HG03103 (cell line): ENCODE results near the gene SMYD3.

Source experiments
- ATAC-seq: cut with Tn5 transposase; IDR thresholded peaks from one replicate; pipeline ENCODE4 v1.9.1; 2021; ENCODE audit warnings: low read depth; ENCODE audit not compliant: unreplicated experiment

Gene SMYD3

DNA sequence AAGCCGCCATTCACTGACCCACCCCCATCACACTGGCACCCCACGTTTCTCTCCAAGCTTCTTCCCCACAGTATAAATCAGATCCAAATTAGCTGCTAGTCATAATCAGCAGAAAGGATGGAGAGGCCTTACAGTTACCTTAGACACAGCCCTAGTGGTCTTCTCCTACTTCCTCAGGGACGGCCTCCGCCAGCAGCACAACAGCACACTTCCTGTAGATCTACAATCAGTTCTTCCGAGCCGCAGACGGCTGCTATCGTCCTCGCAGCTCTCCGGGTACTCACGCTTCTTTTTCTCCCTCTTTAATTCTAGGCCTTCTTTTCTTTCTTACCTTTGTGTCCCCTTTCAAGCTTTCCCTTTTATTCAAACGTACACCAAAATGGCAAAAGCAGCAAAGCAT lies 313.5 kb downstream of the SMYD3 start:
- no peak for ATAC-seq

DNA sequence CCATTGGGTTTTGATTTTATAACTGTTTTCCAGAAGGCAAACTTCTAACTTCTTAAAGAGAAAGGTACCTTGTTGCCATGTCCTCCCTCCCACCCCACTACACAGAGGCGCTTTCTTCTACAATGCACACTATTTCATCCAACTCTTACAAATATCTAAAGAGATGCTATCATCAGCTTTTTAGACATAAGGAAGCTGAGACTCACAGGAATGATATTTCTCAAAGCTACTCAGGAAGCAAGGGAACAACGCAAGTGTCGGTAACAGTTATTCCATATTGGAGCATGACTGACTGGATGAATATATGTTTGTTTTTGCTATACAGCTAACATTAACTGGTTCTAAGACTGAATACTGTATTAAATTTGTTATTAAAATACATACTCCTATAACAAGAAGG lies 318.0 kb downstream of the SMYD3 start:
- ATAC-seq = no peak

DNA sequence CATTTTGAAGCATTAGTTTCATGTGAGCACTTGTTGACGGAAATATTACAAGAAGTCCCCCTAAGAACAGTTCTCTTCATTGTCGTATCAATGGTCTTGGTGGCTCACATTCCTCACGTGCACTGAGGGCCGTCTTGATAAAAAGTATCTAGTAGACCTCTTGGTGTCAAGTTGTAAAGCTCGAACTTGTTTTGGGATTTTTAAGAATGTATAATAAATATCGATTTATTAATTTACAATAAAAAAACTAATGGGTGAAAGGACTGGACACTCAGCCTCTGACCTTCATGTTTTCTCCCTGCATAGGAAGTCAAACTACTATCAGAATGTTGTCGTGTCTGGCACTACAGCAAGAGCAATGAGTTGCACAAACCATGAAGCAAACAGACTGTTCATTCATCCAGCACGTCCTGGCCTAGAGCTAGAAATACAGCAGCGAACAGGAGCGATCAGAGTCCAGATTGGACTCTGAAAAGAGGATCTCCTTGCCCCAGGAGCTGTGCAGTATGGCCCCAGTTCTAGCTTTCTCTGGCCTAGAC lies 319.2 kb downstream of the SMYD3 start:
- ATAC-seq = no peak

DNA sequence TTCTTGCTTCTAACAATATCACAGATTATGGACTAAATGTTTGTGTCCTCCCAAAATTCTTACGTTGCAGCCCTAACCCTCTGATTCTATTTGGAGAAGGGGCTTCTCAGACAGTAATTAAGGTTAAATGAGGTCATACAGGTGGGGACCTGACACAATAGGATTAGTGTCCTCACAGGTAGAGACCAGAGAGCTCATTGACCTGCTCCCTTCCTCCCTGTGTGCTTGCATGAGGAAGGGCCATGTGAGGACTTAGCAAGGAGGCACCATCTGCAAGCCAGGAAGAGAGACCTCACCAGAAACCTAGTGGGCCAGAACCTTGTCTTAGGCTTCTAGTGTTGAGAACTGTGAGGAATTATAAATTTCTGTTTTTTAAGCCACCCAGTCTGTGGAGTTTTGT lies 322.6 kb downstream of the SMYD3 start:
- ATAC-seq = no peak

DNA sequence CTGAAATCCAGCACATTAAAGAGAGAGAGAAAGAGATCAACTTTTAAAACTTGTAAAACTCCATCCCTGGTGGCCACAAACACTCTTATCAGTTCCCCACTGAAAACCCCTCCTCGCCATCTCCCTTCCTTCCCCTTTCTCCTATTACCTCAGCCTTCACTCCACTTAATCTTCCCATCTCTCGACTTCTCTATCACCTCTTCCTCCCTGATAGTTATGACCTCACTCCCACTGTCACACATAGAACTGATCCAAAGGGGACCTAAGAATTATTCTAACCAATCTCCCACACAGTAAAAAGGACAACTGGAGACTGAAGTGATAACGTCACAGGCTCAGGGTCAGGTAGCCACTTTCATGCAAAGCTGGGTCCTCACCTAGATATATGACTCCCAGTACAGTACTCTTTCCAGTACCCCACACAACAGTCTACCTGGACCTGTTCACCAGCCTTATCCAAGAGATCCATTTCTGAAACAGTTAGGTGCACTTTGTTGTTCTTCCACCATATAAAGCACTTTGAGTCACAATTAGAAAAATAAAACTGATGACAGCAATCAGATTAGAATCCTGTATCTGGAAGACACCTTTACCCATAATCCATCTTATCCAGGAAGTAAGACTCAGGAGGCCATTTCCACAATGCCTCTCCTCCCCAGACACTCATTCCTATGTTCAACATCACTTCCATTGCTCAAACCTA lies 324.8 kb downstream of the SMYD3 start:
- ATAC-seq = no peak

DNA sequence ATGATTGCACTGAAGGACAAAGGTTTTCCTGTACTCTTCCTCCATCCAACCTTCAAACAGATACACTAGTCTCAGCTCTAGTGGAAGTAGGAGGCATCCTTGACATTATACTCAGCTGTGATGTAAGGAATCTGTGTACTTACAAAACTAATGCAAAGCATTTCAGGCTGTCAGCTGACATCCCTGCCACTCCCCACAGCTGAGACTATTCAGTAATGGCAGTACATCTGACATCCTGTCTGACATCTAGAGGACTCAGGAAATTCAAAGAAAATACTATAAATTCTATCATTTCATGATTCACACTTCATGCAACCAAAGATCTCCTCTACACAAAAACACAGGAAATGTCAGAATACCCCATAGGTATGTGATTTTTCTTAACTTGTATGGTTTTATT lies 325.8 kb downstream of the SMYD3 start:
- no peak for ATAC-seq

DNA sequence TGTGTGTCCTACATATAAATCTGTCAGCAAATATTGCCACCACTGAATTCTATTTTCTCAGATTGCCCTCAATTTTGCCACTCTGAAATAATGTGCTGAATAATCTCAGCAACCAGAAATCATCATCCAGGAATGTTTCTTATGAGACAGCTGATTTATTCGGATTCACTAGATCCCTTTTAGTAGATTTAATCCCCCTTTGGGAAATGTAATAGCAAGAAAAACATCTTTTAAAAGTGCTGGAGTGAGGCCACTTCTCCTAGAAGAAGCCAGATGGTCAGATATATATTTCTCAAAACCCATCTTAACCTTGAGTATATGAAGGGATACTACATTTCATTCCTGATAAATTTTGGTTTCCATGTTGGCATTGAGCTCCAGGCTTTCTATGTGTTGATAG lies 327.7 kb downstream of the SMYD3 start:
- no peak for ATAC-seq

DNA sequence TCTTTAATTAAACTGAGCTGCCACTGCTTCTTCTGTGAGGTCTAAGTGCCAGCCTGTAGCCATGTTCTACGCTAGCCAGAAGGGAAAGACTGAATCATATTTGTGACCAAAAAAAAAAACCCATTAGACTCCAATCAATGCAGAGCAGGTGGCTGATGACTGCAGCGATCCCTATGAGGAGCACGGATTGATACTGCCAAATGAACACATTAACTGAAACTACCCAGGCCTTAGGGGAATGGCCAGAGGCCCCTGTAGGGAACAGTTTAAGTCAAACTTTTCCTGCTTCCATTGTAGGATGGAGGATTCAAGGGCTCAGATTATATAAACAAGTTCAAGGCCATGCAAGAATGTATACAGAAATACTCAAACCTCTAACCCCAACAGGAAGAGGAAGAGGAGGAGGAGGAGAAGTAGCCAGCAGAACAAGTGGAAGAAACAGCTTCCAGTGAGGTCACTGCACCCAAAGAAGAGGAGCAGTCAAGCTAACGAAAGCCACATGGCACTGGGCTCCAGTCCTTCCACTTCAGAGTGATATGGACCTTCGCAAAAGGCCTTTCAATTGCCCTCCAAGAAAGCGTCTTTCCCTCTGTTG lies 328.3 kb downstream of the SMYD3 start:
- no peak for ATAC-seq

DNA sequence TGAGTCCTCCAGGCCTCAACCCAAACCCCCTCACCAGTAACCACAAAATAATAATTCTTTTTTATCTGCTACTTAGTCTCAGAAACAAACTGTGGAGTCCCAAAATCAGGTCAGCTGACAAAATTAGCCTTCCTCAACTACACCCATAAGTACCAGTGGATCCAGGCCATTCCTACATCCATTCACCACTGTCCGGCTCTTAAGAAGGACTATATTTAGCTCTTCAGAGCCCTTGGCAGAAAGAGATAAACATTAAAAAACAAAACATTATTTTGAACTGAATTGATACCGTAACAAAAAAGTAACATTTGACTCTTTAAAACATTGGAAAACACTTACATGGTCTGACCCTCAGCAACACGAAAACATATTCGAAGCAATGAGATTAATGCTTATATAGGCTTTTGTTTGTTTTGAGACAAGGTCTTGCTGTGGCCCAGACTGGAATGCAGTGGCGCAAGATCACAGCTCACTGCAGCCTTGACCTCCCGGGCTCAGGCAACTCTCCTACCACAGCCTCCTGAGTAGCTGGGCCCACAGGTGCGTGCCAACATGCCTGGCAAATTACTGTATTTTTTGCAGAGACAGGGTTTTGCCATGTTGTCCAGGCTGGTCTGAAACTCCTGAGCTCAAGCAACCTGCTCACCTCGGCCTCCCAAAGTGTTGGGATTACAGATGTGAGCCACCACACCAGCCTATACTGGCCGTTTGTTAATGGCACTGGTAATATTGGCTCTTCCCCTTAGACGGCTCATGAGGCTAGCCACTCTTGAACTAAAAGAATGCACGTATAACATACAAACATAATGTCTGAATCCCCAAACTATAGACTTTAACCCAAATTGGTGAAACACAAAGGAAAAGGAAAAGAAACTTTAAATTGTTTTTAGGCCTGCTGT lies 330.7 kb downstream of the SMYD3 start:
- no peak for ATAC-seq

DNA sequence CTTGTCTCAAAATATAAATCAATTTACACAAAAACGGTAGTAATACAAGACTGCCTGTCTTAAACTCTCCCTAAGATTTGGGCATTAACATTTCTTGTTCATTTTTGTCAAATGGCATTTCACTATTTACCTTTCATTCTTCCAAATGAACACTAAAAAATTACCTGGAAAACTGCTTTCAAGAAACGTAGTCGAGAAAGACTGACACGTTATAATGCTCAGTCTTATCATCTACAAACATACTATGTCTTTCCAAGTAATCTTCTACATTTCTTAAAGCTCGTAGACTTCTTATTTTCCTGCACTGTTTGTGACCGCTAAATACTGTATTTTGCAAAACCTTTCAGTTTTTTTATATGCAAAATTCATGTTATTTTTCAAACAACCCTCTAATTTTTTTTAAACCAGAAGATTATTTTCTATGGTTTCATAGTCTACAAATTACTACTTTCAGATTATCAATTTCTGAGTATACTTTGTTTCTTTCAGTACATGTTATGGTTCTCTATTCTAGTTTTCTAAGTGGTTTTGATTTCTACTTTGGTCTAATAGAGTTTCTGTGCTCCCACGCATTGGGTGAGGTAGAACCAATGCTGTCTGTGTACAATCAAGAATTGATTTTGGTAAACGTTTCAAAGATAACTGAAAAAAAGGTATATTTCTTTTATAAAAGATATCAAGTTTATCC lies 336.4 kb downstream of the SMYD3 start:
- no peak for ATAC-seq

DNA sequence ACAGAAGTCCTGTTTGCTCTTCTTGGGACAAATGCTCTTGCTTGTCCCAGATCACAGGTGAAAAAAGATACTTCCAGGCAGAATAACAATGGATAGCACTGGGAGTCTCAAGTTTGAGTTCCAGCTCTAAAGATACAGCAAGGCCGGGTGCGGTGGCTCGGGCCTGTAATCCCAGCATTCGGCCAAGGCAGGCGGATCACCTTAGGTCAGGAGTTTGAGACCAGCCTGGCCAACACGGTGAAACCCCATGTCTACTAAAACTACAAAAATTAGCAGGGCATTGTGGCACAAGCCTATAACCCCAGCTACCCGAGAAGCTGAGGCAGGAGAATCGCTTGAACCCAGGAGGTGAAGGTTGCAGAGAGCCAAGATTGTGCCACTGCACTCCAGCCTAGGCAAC lies 337.6 kb downstream of the SMYD3 start:
- ATAC-seq = no peak

DNA sequence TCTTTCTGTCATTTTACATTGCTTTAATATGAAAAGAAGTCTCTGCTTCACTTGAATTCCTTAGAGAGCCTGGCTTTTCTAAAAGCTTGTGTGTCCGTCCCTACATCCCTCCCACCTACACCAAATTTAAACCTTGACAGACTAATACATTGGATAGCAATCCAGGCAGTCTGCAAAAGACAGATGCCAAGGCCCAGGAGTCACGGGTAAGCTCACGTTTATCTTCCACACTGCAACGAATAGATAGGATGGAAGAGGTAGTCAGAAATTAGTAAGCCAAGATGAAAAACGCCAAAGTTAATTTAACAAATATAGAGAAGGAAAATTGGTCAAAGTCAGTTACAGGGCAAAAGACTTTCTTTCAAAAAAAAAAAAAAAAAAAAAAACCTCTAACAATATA lies 338.1 kb downstream of the SMYD3 start:
- no peak for ATAC-seq

DNA sequence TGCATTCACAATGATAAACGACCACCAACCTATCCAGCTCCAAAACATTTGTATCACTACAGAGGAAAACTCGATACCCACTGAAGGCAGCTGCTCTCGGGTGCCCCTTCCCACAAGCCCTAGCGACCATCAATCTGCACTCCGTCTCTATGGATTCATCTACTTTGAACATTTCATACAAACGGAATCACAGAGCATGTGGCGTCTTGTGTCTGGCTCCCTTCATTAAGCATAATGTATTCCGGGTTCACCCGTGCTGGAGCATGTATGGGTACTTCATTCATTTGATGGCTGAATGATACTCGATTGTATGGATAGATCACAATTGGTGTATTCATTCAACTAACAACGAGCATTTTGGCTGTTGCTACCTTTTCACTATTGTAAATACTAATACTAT lies 340.2 kb downstream of the SMYD3 start:
- ATAC-seq = no peak

DNA sequence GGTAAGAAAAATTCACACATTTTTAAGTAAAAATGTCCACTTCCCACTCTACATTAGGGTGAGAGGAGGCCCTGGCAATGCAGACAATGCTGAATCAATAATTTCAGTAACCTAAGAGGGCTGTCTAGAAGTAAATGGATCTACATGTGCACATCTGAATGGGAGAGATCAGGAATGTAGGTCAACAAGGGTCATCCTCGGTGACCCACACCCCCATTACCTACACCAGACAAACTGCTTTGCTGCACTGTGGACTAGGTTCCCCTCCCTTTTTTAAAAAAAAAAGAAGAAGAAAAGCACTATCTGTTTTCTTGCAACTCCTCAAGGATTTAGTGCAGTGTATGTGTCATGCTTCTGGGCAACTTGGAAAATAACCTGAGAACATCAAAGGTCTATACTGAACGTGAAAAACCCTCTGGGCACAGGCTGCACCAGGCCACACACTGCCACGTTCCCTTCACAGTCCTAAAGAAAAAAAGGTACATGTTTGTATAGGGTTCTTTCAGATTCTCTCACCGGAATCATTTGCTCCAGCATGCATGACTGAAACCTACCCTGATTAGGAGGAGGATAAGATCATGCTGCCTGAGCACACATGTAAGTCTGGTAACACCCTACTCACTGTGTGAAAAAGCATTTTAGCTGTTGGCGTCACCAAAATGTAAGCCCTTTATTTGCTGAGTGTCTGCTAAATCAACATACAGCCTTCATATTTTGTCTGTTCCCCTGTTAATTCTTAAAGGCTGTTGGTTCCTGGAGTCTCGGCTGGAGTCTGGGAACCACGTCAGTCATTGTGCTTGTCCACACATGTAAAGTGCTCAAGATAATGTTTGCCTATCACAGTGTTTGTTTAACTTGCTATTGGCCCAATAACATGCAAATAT lies 341.0 kb downstream of the SMYD3 start:
- ATAC-seq = no peak

DNA sequence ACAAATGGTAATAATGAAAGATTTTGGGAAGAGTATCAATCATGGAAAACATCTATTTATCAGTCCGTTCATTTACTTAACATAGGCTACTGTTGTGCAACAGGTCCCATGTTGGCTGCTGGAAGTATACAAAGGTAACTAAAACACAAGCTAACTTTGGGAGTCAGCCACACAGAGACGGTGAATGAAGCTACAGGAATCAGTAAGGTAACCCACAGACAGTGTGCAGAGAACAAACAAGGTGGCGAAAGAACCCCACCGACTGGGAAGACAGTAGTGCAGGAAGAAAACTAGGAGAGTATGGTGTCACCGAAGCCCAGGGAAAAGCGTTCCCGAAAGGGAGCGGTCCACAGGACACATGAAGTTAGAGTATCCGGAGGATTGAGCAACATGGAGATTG lies 342.3 kb downstream of the SMYD3 start:
- no peak for ATAC-seq

DNA sequence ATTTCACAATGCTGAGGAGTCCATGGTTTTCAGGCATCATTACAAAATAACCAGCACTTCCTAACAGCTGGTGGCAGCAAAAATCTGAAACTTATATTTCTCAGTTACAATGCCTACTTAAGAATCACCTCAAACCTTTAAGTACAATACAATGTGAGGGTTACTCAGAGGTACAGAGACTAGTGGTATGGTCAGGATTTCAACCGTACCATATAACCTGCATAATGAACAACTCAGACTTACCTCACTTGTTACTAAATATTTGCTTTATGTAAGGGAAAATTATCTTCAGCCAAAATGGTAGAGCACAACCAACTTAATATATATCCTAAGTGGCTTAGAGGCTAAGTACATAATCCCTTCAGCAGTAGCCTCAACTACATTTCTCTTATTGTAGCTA lies 344.5 kb downstream of the SMYD3 start:
- no peak for ATAC-seq

DNA sequence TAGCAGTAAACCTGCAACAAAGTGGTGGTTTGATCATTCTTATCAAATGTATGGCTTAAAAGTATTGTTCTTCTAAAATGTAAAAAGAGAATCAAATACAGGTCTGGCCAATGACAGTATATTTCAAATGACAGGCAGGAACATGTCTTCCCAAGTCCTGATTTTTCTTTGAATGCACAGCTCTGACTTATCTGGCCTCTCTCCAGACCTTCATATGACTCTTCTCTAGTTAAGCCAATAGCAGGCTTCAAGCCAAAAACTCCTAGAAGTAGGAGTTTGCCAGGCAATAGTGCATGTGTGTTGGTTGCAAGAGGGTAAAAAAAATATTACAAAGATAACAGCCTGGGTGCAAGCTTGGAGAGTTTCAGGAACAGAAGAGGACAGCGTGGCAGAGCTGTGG lies 345.5 kb downstream of the SMYD3 start:
- no peak for ATAC-seq

DNA sequence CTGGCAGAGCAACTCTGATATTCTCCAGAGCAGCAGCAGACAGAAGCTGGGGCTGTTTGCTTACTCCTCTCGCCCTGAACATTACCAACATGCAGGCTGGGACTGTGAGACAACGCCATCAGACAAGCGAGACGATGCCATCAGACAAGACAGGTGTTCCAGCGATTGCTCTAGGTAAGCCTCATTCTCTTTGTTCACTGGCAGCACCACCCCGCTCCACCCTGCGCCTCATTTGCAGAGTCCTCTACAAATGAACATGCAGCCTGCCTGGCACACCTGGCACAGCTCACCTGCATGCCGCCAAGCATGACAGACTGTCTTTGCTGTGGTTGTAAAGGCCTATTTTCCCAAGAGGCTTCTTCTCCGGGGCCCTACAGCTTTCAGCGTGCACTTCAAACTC lies 346.2 kb downstream of the SMYD3 start:
- ATAC-seq = no peak

DNA sequence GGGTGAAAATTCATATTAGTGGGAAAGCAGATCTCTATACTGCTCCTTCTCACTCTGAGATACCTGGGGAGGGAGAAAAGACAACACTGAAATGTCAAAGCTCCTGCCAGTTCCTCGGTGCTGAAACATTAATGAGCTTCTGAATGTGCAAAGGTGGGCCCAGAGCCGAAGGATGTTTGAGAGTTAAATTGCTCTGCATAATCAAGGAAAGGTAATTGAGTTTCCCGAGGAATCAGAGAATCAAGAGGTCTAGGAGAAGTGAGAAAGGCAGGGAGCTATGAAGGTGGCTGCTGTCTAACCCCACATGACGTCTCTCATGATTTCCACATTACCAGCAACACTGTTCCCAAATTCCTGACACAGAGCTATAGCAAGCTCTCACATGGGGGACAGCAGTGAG lies 346.7 kb downstream of the SMYD3 start:
- no peak for ATAC-seq
